ENCODE results near the gene EVPL.
"Not testable (repeated sequence)": the region's sequence is repeated elsewhere in the genome, so short reads cannot be mapped to it uniquely, and the experiment has no call there.

The EVPL gene

DNA sequence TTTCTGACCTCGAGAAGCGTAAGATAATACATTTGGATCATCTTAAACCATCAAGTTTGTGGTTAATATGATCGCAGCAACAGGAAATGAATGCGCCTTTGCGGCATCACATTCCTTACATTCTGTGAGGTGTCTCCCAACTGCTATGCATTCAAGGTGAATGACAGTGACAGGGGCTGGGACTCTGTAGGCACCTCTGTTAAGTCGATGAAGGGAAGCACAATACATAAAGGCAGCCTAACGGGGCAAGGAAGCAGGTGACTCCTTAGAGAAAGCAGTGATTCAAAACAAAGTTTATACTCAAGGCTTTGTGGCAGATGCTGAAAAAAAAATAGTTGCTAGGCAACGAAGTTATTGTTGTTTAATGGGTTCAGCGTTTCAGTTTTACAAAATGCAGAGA, 21.6 kb upstream of the EVPL start:
- DNase-seq = no peak

DNA sequence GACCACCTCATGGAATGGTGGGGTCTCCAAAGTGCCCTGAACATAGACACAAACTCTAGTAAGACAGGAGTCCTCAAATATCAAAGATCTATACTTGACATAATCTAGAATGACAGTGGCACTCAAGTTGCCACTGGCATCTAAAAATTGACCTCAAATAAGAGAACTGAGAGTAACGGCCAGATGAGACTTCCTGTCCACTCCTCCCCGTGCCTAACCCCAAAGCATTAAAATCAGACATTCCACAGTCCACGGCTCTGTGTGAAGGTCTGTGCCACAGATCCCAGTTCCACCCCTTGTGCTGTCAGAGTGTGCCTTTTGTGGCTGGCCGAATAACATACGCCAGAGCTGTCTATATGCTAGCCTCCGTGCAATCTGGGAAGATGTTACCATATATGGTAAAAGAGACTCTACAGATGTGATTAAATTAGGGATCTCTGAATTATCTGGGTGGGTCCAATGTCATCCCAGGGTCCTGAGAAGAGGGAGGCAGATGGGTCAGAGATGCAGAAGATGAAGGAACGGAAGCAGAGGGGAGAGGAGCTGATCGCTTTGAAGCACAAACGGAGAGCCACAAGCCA, 21.0 kb upstream of the EVPL start:
- no peak for DNase-seq

GRCh38 chr17:76046064-76046463, 19.0 kb upstream of the EVPL start:
- no peak for DNase-seq

GRCh38 chr17:76044475-76045007, 17.4 kb upstream of the EVPL start:
- DNase-seq = not testable (repeated sequence)

- DNase-seq = not testable (repeated sequence)
Measured at GRCh38 chr17:76042868-76043267, 15.8 kb upstream of the EVPL start.

GRCh38 chr17:76040376-76040775, 13.3 kb upstream of the EVPL start:
- DNase-seq = no peak

GRCh38 chr17:76039121-76039520, 12.0 kb upstream of the EVPL start:
- no peak for DNase-seq

DNA sequence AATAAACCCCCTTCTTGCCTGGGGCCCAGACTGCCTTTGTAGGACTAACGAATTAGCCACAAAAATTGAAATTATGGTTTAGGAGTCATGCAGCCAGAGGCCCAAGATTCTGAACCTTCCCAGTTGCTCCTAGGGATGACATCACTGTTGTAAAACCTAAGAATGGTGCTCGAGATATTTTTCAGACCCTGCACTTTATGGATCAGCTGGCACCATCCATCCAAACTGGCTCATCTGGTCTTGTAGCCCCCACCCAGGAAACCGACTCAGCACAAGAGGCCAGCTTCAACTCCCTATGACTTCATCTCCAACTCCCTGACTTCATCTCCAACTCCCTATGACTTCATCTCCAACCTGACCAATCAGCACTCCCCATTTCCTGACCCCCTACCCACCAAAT, 10.9 kb upstream of the EVPL start:
- no peak for DNase-seq

GRCh38 chr17:76036497-76037261, 9.6 kb upstream of the EVPL start:
- DNase-seq = no peak

DNA sequence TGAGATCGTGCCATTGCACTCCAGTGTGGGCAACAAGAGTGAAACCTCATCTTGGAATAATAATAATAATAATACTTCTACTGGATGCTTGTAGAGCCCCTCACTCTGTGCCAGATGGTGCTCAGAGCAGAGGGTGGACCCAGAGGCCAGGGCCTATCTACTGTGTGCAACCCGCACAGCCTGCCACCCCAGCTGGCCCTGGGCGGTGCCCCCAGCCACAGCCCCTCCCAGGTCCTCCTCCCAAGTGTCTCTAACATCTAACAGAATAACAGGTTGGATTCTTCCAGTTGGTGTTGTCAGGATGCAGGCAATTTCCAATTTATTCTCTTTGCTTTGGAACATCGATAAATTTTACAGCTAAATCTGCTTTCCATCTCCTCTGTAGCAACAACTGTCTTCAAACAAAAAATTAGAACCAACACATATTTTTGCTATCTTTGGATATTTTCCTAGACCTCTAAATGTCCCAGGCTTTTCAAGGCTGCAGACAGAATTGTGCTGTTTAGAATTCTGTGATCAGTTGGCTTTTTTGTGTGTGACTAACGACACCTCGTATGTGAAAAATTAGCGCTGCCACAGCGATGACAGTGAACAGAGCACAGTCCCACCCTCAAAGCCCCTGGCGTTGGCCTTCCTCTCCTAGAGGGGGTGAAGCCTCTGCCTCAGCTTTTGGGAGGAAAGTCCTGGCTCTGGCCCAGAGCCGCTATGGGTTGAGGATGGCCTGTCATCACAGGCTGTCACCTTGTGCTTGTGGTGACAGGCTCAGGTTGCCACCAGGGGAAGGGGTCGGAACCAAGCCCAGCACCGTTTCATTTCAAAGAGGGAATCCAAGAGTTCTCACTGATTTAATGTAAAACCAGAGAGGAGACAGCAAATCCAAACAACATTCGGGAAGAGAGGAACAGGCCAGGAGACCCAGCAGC, 7.6 kb upstream of the EVPL start:
- no peak for DNase-seq

DNA sequence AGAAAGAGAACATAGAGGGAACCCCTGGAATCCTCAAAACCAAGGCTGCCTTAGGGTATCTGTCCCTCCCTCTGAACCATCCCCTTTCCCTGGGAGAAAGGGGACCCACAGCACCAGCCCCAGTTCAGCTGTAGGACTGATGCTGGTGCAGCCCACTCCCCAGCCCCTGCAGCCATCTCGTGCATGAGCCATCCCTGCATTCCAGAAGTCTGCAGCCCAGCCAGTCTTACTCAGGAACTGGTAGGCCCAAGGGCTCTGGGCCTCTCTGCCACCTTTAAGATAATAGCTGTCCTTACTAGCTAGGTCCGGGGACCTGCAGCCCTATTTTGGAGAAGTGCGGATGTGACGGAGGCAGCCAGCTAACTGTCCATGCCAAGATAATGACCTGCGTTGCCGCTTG, 6.0 kb upstream of the EVPL start:
- no peak for DNase-seq

- DNase-seq = no peak
Measured at GRCh38 chr17:76032780-76033108, 5.6 kb upstream of the EVPL start.

- DNase-seq = no peak
Measured at GRCh38 chr17:76032073-76032779, 5.1 kb upstream of the EVPL start.

DNA sequence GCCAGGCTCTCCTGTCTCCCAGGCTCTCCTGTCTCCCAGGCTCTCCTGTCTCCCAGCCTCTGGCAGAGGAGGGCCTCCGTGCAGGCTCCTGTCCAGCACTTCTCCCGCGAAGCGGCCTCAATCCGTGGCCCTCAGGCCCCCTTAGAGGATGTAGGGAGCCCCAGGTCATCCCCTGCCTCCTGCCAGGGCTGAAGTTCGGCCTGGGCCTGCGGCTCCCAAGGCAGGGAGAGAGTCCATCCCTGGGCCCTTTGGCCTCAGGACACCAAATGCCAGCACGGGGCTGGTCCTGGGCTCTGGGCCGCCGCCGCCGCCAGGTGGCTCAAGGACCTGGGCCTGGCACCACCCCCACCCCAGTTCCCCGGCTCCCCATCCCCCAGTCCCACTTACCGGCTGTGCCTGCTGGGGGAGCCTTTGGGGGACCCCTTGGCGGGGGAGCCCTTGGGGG, 370 bp downstream of the EVPL start:
- no peak for DNase-seq

DNA sequence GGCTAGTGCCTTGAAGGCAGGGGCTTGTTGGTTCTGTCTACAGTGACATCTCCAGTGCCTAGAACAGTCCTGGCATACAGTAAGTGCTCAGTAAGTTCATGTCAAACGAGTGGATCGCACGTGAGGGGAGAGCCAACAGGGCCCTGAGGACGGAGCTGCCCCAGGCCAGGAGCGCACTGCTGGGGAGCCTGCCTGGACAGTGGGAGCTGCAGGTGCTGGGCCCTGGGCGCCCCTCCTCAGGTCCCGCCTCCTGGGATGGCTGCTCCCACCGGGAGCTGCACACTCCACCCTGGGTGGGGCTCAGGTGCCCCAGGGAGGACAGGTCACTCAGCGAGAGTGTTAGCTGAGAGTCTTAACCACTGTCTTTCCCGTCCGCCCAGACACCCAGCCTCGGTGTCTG, 1.8 kb downstream of the EVPL start:
- no peak for DNase-seq

GRCh38 chr17:76024353-76024752, 2.8 kb downstream of the EVPL start:
- no peak for DNase-seq

DNA sequence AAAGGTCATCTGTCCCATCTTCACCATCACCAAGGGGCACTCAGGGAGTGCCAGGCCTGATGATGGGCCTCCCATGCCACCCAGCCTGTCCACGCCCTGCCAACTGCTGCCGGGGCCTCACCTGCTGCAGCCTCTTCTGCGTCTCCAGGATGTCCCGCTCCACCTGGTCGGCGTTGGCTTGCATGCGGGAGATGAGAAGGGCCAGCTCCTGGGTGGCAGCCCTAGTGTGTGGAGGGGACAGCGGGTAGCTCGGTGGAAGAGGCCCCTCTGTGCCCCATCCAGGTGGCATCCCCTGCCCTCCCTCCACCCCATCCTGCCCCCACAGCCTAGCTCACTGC, 3.2 kb downstream of the EVPL start:
- no peak for DNase-seq

GRCh38 chr17:76022973-76023899, 3.9 kb downstream of the EVPL start:
- no peak for DNase-seq

GRCh38 chr17:76022285-76022684, 4.8 kb downstream of the EVPL start:
- no peak for DNase-seq

GRCh38 chr17:76019833-76020467, 7.2 kb downstream of the EVPL start:
- no peak for DNase-seq

All from nucleus accumbens (tissue), 56 donors.